HT-29 (cell line): ENCODE measurements around the gene RPH3AL. TPM values are rescaled to one million over a fixed set of nuclear protein-coding genes. Genes with fewer than 3 reads are reported as not detected.
"Not testable (repeated sequence)": the region's sequence is repeated elsewhere in the genome, so short reads cannot be mapped to it uniquely, and the experiment has no call there.

ENCODE experiments used
- DNase-seq: peaks from one replicate; pipeline ENCODE4 v3.0.0-alpha.2; 2015; ENCODE audit warnings: low spot score
- total RNA-seq: library from RNA; depleted of rRNA; stranded (reverse); fragments of >200 nt; shearing (Covaris generic); gene quantifications from 2 replicates; pipeline ENCODE4 v1.2.3, GENCODE V29; 2014

The RPH3AL gene
- total RNA-seq, 1 experiment from 2014 or later = 33.7 TPM

- DNase-seq = no peak
Observed at GRCh38 chr17:282000-282911, 70.4 kb downstream of the RPH3AL start.

- no peak for DNase-seq
Observed at GRCh38 chr17:281365-281999, 71.1 kb downstream of the RPH3AL start.

DNA sequence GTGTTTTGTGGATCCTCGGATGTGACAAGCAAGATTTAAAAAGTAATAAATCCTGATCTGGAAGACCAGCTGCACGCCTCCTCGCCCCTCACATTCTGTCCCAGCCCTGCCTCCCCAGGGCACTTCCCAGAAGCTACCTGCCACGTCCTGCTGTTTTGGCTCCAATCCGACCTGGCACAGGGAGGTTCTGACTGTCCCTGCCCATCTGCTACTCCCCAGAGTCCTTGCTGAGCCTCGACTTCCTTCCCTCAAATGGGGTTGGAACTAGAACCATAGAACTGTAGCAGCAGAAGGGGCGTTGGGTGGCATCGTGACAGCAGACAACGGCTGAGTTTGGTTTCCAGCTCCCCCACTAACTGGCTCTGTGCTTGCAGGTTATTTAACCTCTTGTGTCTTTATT, 71.7 kb downstream of the RPH3AL start:
- no peak for DNase-seq

DNA sequence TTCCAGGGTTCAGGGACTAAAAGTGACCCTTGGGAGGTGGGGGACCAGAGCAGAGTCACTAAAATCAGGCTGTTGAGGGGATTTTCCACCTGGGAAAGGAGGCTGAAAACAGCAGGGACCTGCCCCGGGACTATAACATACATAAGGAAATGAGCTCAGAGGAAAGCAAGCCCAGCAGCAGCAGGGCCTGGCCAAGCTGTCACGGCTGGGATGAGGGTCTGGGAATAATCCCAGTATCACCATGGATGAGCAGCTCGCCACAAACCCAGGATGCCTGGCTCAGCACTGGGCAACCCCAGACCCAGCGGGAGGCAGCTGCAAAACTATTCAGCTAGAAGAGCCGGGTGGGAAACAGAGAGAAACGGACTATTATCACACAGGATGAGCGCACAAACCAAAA, 72.4 kb downstream of the RPH3AL start:
- DNase-seq = no peak

- no peak for DNase-seq
Observed at GRCh38 chr17:279776-280175, 72.8 kb downstream of the RPH3AL start.

DNA sequence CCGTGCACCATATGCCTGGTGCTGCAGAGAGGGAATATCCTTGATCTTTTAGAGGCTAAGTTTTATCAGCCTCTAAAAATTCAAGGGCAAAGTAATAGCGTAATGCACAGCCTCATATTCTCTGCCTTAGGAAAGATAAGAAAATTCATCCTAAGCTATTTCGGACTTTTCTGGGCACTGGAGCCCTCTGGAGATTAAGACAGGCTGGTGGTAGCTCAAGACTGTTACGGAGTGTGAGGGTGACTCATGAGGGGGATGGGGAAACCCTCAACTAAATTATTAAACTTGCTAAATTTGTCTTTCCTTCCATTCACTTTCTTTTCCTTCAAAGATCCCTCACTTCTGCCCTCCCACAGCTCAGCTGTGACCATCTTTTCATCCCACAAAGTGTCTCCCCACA, 73.3 kb downstream of the RPH3AL start:
- no peak for DNase-seq

DNA sequence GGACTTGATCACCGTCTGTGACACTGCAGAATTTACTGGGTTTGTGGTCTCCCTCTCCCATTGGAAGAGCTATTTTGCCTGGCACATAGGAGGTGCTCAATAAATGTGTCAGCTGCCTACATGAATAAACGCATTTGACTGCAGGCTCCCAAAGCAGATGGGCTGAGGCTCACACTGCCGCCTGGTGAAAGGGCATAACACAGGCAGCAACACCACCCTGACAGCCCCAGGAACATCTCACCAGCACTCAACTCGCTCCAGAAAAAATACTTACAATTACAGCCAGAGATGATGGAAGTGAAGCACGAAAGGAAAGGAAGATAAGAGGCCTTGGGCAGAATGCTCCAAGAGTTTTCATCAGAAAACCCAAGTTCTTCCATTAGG, 73.9 kb downstream of the RPH3AL start:
- DNase-seq = no peak

DNA sequence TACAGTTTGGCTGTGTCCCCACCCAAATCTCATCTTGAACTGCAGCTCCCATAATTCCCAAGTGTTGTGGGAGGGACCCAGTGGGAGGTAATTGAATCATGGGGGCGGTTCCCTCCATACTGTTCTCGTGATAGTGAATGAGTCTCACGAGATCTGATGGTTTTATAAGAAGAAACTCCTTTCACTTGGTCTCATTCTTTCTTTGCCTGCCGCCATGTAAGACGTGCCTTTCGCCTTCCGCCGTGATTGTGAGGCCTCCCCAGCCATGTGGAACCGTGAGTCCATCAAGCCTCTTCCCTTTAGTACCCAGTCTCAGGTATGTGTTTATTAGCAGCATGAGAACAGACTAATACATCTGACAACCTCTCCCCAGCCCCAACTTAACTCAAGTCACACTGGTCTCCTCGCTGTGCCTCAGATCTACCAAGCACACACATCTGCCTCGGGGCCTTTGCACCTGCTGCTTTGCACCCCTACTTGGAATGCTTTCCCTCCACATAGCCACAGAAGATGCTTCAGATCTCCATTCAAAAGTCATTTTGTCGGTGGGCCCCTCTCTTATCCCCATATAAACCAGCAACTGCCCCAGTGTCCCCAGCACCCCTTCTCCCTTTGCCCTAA, 74.4 kb downstream of the RPH3AL start:
- DNase-seq = no peak

DNA sequence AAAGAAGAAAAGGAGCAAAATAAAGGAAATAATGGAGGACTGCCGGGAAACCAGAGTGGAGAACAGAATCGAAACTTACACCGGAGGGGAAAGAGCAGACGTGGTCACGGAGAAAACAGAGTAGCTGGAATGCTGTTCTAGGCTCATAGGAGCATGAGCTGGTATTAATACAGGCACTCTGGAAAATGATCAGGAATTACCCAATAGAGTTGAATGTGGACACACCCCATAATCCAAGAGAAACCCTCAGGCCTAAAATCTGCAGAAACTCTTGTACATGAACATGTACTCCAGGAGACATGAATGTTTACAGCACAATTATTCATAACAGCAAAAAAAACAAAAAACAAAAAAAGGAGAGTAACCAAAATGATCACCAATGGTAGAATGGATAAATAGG, 77.7 kb downstream of the RPH3AL start:
- no peak for DNase-seq

- DNase-seq = no peak
Observed at GRCh38 chr17:273981-274832, 78.4 kb downstream of the RPH3AL start.

DNA sequence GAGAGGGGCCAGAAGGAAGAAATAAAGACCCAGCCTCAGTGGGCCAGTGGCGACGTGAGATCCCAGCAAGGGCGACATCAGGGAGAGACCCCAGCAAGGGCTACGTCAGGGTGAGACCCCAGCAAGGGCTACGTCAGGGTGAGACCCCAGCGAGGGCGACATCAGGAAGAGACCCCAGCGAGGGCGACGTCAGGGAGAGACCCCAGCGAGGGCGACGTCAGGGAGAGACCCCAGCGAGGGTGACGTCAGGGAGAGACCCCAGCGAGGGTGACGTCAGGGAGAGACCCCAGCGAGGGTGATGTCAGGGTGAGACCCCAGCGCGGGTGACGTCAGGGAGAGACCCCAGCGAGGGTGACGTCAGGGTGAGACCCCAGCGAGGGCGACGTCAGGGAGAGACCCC, 79.8 kb downstream of the RPH3AL start:
- not testable (repeated sequence) for DNase-seq

GRCh38 chr17:271928-272623, 80.5 kb downstream of the RPH3AL start:
- not testable (repeated sequence) for DNase-seq

DNA sequence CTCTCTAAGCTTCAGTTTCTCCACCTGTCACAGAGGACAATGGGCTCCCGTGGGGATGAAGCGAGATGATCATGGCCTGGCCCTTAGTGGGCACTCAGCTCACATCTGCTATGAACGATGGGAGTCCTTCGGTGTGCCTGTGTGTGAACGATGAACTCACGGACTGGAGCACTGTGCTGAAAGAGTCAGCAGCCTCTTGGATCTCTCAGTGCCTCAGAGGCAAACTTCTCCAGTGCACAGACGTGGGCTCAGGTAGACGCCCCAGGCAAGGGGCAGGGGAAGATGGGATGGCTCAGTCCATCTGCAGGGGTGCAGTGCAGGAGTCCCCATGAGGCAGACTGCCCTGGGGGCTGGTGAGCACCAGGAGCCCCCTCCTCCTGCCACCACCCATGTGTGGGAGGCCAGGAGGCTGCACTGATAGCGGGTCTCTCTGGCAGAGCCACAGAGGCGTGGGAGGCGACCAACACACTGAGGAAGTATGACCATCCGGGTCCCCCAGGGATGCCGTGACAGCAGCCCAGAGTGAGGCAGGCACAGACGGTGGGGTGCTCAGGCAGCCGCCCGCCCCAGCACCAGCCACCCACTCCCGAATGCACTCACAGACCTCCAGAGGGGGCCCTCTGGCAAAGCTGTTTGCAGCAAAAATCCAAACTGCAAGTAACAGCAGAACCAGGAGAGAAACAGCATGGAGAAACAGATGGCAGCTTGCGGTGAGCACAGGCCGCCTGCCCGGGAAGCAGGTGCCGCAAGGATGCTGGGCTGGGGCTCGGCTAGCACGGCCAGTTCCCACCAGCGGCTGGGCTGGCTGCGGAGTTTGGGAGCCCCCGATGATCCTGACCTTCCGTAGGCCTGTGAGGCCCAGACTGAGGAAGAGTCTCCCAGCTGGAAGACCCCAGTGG, 82.7 kb downstream of the RPH3AL start:
- DNase-seq = no peak

GRCh38 chr17:266701-267667, 85.6 kb downstream of the RPH3AL start:
- DNase-seq = no peak

DNA sequence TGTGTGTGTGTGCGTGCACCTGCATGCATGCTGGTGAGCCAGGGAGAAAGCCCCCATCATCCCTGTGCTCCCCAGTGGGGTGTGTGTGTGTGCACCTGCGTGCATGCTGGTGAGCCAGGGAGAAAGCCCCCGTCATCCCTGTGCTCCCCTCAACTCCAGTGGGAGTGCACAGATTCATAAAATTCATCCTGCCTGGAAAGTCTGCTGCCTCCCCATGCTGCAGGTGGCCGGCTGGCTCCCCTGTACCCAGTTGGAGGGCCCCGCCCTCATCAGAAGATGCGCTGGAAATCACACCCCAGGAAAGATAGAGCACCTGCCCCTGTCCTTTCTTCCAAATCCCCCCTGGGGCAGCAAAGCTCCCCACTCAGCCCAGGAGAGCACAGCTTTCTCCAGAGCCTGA, 86.4 kb downstream of the RPH3AL start:
- DNase-seq = no peak

- no peak for DNase-seq
Observed at GRCh38 chr17:265718-266117, 86.9 kb downstream of the RPH3AL start.

- no peak for DNase-seq
Observed at GRCh38 chr17:263773-264172, 88.8 kb downstream of the RPH3AL start.

- DNase-seq = no peak
Observed at GRCh38 chr17:263271-263670, 89.3 kb downstream of the RPH3AL start.

DNA sequence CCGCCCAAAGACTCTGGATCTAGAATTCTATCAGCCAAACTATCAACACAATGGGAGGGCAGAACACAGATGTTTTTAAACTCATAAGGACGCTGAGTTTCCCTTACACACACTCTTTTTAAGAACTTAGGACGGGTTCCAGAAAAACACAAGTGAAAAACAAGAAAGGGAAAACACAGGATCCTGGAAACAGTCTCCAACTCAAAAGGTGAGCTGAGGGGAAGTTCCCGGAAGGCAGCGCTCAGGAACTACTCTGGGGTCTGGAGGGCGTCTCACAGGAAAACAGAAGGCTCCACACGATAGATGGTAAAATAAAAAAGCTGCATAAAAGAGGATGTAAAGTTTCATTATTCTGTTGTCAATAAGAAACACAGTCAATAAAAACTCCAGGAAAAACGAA, 91.0 kb downstream of the RPH3AL start:
- DNase-seq = no peak
